Measurements from ENCODE around the gene ADIG.

The ADIG gene

DNA sequence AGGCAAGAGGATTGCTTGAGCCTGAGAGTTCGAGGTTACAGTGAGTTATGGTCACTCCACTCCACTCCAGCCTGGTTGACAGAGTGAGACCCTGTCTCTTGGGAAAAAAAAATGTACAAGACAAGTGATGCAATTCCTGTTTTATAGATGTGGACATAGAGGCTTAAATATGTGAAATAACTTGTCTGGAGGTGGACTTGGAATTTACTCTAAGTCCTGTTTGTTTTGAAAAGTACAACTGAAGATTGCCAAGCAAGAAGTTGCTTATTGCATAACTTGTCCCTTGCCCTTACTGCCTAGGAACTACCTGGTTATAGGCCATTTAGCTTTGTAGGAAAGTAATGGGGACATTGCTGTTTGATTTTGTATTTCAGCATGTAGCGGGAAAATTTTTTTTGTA lies 26.0 kb upstream of the ADIG start:
- no peaks in the 10 kb centered on the region for H3K9me3 ChIP-seq (ENCODE audit: control insufficient read depth, low read depth, low read length)
- peaks cover 53% of the 10 kb centered on the region for H3K36me3 ChIP-seq (ENCODE audit: control insufficient read depth, low read depth, low read length)
- no peak overlapping the region for H3K27ac ChIP-seq (ENCODE audit: low read length)
- no peak overlapping the region for H3K4me3 ChIP-seq (ENCODE audit: low read length)
- no peak overlapping the region for H3K9ac ChIP-seq (ENCODE audit: low read length)
- no peaks in the 10 kb centered on the region for H3K27me3 ChIP-seq (ENCODE audit: control insufficient read depth, insufficient read depth, low read length)
- H3K4me1 ChIP-seq (ENCODE audit: control insufficient read depth, low read depth, low read length): no peaks in the 10 kb centered on the region

DNA sequence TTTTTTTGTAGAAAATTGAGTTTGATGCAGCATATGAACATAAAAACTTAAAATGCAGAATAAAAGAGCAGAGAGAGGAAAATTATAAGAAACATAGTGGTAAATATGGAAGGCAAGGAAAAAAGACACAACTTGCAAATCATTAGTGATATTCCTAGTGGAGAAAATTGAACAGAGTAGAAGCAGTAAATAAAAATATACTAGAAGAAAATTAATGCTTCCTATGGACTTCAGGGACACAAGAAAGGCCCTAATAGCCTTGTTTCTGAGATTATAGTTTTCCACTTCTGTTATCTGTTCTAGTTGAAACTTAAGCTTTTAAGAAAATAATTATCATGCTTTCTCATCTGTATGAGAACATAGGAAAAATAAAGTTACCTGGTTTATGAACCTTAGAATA lies 25.6 kb upstream of the ADIG start:
- Histone ChIP-seq H3K9ac (ENCODE audit: low read length) (no peak overlapping the region), H3K4me3 (ENCODE audit: low read length) (no peak overlapping the region), H3K27ac (ENCODE audit: low read length) (no peak overlapping the region), H3K27me3 (ENCODE audit: control insufficient read depth, insufficient read depth, low read length) (no peaks in the 10 kb centered on the region), H3K36me3 (ENCODE audit: control insufficient read depth, low read depth, low read length) (peaks cover 53% of the 10 kb centered on the region), H3K9me3 (ENCODE audit: control insufficient read depth, low read depth, low read length) (no peaks in the 10 kb centered on the region), H3K4me1 (ENCODE audit: control insufficient read depth, low read depth, low read length) (no peaks in the 10 kb centered on the region)

DNA sequence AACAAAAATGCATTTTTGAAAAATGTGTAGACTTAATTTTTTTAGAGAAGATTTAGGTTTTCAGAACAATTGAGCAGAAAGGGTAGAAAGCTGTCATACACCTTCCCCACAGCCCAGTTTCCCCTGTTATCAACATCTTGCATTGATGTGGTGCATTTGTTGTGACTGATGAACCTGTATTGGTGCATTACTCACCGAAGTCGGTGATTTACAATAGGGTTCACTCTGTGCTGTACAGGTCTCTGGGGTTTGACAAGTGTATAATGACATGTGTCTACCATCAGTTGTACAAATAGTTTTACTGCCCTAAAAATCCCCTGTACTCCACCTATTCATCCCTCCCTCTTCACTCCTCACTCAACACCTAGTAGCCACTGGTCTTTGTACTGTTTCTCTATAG lies 23.8 kb upstream of the ADIG start:
- H3K4me1 ChIP-seq (ENCODE audit: control insufficient read depth, low read depth, low read length): no peaks in the 10 kb centered on the region
- no peak overlapping the region for H3K4me3 ChIP-seq (ENCODE audit: low read length)
- H3K27me3 ChIP-seq (ENCODE audit: control insufficient read depth, insufficient read depth, low read length): no peaks in the 10 kb centered on the region
- H3K36me3 ChIP-seq (ENCODE audit: control insufficient read depth, low read depth, low read length): peaks cover 38% of the 10 kb centered on the region
- no peaks in the 10 kb centered on the region for H3K9me3 ChIP-seq (ENCODE audit: control insufficient read depth, low read depth, low read length)
- no peak overlapping the region for H3K27ac ChIP-seq (ENCODE audit: low read length)
- no peak overlapping the region for H3K9ac ChIP-seq (ENCODE audit: low read length)

DNA sequence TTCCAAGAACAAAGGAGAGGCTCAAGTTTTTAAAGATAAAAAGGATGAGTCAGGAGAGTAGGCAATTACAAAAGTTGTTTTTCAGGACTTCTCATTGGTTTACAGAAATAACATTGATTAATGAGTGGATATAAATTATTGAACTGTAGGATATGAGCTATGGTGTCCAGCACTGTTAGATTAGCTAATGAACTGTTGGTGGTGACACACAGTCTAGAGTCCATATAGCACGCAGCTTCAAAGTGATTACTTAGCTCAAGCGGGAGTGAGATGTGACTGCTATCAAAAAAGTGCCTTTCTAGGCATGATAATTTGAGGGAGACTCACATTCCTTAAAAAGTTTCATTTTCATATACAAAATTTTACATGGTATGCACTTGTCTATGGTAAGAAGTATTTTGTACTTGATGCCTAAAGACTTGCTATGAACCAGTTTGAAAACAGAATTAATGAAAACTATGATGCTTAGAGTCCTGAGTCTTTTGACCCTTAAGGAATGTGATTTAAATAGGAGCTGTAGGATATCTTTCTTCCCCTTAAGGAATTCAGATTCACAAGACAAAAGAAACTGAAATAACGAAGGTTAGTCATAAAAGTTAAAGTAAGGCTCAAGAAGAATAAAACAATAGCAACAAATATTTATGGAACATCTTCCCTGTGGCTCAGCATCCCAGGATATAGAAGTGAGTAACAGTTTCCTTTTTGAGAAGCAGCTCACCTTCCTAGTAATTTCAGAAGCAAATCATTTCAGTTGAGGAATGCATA lies 22.2 kb upstream of the ADIG start:
- no peak overlapping the region for H3K27ac ChIP-seq (ENCODE audit: low read length)
- no peaks in the 10 kb centered on the region for H3K27me3 ChIP-seq (ENCODE audit: control insufficient read depth, insufficient read depth, low read length)
- H3K36me3 ChIP-seq (ENCODE audit: control insufficient read depth, low read depth, low read length): peaks cover 32% of the 10 kb centered on the region
- H3K9ac ChIP-seq (ENCODE audit: low read length): no peak overlapping the region
- H3K4me1 ChIP-seq (ENCODE audit: control insufficient read depth, low read depth, low read length): no peaks in the 10 kb centered on the region
- H3K9me3 ChIP-seq (ENCODE audit: control insufficient read depth, low read depth, low read length): no peaks in the 10 kb centered on the region
- H3K4me3 ChIP-seq (ENCODE audit: low read length): no peak overlapping the region

DNA sequence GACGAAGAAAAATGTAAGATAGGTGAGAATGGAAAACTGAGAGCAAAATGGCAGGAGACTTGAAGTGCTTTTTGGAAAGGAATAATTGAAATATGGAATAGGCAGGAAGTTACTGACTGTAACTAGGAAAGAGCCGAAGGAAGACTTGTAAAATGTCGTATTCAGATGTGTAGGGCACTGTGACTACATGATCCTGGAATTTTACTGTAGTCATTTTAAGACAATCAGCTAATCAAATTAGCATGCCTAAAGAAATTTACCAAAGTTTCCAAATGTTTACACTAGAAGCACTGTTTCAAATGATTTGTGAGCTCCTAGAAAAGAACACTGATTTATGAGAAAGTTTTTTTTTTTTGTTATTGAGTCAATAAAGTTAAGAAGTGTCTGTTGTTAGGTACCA lies 21.2 kb upstream of the ADIG start:
- peaks cover 24% of the 10 kb centered on the region for H3K36me3 ChIP-seq (ENCODE audit: control insufficient read depth, low read depth, low read length)
- no peak overlapping the region for H3K4me3 ChIP-seq (ENCODE audit: low read length)
- no peak overlapping the region for H3K27ac ChIP-seq (ENCODE audit: low read length)
- no peaks in the 10 kb centered on the region for H3K9me3 ChIP-seq (ENCODE audit: control insufficient read depth, low read depth, low read length)
- no peak overlapping the region for H3K9ac ChIP-seq (ENCODE audit: low read length)
- no peaks in the 10 kb centered on the region for H3K27me3 ChIP-seq (ENCODE audit: control insufficient read depth, insufficient read depth, low read length)
- no peaks in the 10 kb centered on the region for H3K4me1 ChIP-seq (ENCODE audit: control insufficient read depth, low read depth, low read length)

DNA sequence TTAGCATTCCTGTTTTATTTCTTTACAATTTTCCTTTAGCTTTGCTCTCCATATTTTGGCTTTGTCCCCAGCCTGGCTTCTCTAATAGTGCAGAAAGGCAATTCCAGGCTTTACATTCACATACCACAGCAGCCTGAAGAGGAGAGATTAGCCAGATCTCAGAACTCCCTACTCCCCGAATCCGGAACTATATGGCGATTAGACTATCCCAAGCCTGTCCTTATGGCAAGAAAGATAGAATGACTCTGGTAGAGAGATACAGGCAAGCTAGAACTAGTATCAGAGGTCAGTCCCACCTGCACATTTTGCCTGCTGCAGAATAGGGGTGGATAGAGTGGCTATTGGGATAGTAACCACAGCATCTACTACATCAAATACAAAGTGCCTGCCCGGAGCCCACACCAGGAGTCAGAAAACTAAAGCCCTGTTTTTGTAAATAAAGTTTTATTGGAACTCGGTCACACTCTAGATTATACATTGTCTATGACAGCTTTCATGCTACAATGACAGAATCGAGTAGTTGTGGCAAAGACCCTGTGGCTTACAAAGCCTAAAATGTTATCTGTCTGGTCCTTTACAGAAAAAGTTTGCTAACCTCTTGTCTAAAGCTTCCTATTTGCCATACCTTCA lies 17.1 kb upstream of the ADIG start:
- Histone ChIP-seq H3K27ac (ENCODE audit: low read length) (no peak overlapping the region), H3K36me3 (ENCODE audit: control insufficient read depth, low read depth, low read length) (peaks cover 19% of the 10 kb centered on the region), H3K9me3 (ENCODE audit: control insufficient read depth, low read depth, low read length) (no peaks in the 10 kb centered on the region), H3K9ac (ENCODE audit: low read length) (no peak overlapping the region), H3K27me3 (ENCODE audit: control insufficient read depth, insufficient read depth, low read length) (no peaks in the 10 kb centered on the region), H3K4me3 (ENCODE audit: low read length) (no peak overlapping the region), H3K4me1 (ENCODE audit: control insufficient read depth, low read depth, low read length) (no peaks in the 10 kb centered on the region)

DNA sequence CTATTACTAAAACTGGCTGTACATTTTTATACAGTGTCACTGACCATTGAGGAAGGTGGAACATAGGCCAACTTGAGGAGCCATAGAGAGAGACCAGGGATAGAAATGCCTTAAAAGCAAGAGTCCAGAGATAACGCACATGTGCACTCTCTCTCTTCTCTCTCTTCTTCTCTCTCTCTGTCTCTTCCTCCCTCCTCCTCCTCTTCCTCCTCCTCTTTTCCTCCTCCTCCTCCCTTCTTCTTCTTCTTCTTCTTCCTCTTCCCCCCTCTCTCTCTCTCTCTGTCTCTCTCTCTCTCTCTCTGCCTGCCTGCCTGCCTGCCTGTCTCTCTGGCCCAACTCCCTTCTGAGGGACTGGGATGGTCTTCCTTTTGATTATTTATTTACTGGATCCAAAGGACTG lies 16.3 kb upstream of the ADIG start:
- peaks cover 24% of the 10 kb centered on the region for H3K36me3 ChIP-seq (ENCODE audit: control insufficient read depth, low read depth, low read length)
- no peaks in the 10 kb centered on the region for H3K4me1 ChIP-seq (ENCODE audit: control insufficient read depth, low read depth, low read length)
- no peaks in the 10 kb centered on the region for H3K27me3 ChIP-seq (ENCODE audit: control insufficient read depth, insufficient read depth, low read length)
- no peak overlapping the region for H3K27ac ChIP-seq (ENCODE audit: low read length)
- H3K4me3 ChIP-seq (ENCODE audit: low read length): no peak overlapping the region
- H3K9me3 ChIP-seq (ENCODE audit: control insufficient read depth, low read depth, low read length): no peaks in the 10 kb centered on the region
- no peak overlapping the region for H3K9ac ChIP-seq (ENCODE audit: low read length)

DNA sequence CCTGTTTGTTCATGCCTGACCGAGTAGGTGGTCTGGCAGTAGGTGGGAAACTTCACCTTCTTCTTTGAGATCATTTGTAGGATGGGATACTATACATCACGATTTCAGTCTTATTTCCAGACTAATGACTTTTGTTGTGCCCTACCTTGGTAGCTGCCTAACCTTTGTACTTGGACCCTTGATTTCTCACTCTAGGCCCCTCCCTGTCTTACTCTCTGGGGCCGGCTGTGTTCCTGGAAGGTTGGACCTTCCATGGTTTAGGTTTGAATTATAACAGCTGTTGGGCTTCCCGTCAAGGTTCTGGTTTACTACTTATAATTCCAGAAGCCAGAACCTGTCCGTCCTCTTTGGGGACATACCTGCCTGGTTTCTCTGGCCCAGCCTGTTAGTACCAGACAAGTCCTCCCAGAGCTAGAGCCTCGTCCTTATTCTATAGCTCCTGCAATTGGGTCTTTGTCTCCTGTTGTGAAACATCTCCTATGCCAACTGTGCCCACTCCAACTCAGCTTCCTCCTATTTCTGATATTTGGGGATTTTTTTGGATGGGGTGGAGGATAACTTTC lies 14.9 kb upstream of the ADIG start:
- peaks cover 36% of the 10 kb centered on the region for H3K36me3 ChIP-seq (ENCODE audit: control insufficient read depth, low read depth, low read length)
- no peak overlapping the region for H3K27ac ChIP-seq (ENCODE audit: low read length)
- H3K9ac ChIP-seq (ENCODE audit: low read length): no peak overlapping the region
- H3K4me3 ChIP-seq (ENCODE audit: low read length): no peak overlapping the region
- H3K9me3 ChIP-seq (ENCODE audit: control insufficient read depth, low read depth, low read length): no peaks in the 10 kb centered on the region
- H3K27me3 ChIP-seq (ENCODE audit: control insufficient read depth, insufficient read depth, low read length): no peaks in the 10 kb centered on the region
- H3K4me1 ChIP-seq (ENCODE audit: control insufficient read depth, low read depth, low read length): no peaks in the 10 kb centered on the region

DNA sequence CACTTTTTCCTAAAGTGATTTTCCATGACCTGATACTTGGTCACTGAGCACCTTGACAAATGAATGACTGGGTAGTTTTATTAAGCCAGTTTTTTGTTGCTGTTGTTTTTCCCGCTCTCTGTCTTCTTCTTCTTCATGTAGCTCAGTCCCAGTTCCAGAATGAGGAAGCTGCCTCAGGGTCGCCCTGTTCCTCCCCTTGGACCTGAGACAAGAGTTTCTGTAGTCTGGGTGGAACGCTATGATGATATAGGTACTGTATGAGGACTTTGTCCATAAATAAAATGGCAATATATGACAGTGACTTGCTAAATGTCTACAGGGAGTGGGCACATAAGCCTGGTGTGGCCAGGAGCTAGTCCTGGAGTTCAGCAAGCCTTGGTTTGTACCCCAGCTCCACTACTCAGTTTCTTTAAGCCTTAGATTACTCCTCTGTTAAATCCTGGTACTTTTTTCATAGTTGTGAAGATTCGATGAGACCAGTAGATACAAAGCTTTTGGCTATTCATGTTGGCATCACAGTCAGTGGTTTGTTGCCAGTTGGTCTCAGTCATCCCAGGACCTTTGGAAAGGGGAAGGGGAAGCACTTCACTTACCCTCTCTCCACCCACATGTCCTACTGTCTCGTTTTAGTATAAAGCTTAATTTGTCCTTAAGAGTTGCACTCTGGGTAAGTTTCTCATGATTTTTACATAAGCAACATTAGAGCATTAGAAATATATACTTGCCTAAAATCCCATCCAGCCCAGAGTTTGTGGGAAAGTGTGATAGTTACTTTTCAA lies 11.1 kb upstream of the ADIG start:
- no peak overlapping the region for H3K27ac ChIP-seq (ENCODE audit: low read length)
- no peaks in the 10 kb centered on the region for H3K27me3 ChIP-seq (ENCODE audit: control insufficient read depth, insufficient read depth, low read length)
- no peak overlapping the region for H3K9ac ChIP-seq (ENCODE audit: low read length)
- no peaks in the 10 kb centered on the region for H3K9me3 ChIP-seq (ENCODE audit: control insufficient read depth, low read depth, low read length)
- H3K36me3 ChIP-seq (ENCODE audit: control insufficient read depth, low read depth, low read length): peaks cover 41% of the 10 kb centered on the region
- H3K4me1 ChIP-seq (ENCODE audit: control insufficient read depth, low read depth, low read length): no peaks in the 10 kb centered on the region
- no peak overlapping the region for H3K4me3 ChIP-seq (ENCODE audit: low read length)

DNA sequence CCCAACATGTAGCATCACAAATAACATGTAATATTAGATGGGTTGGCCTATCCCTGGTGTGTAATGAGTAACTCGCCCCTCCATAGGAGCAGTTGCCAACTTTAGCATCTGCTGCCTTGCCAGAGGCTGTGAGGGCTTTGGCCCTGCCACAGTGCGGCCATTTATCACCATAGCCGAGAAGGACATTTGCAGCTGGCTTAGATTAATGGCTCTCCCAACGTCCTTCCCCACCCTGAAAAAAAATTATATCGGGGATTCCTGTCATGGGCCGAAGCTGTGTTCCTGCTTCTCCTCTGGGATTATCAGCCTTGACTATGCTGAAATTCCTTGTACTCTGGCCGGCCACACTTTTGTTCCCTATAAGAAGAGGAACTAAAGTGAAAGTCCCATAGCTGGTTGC lies 7.6 kb upstream of the ADIG start:
- Histone ChIP-seq H3K27me3 (ENCODE audit: control insufficient read depth, insufficient read depth, low read length) (no peaks in the 10 kb centered on the region), H3K9ac (ENCODE audit: low read length) (no peak overlapping the region), H3K27ac (ENCODE audit: low read length) (no peak overlapping the region), H3K4me3 (ENCODE audit: low read length) (no peak overlapping the region), H3K4me1 (ENCODE audit: control insufficient read depth, low read depth, low read length) (no peaks in the 10 kb centered on the region), H3K36me3 (ENCODE audit: control insufficient read depth, low read depth, low read length) (peaks cover 43% of the 10 kb centered on the region), H3K9me3 (ENCODE audit: control insufficient read depth, low read depth, low read length) (no peaks in the 10 kb centered on the region)

DNA sequence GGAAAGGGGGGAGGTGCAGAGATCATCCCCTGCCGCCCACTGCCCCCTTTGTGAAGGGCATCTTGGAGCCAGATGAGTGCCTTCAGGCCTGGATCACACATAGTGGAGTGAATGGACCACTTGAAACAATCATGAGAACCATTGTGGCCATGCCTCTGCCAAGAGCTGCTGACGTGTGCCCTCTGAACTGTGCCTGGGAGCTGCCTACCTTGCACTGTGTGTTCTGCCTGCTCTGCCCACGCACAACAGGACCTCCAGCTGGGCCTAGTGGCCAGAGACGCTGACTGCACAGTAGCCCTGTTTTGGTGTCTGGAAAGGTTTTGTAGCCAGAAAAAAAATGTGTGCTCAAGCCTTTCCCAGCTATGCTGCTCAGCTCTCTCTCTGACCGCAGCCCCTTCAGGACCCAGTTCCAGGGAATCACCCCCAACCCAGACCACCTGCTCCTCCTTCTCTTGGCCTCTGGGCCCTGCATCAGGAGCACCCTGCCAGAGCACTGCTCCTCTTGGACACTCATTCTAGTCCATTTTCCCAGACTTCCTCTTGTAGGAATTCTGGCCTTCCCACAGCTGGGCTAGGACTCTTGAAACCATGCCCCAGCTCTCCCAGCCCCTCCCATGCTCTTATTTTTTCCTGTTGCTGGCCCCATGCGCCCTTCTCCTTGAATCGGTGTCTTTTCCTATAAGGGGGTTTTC lies 1.6 kb upstream of the ADIG start:
- no peaks in the 10 kb centered on the region for H3K9me3 ChIP-seq (ENCODE audit: control insufficient read depth, low read depth, low read length)
- no peak overlapping the region for H3K4me3 ChIP-seq (ENCODE audit: low read length)
- no peaks in the 10 kb centered on the region for H3K4me1 ChIP-seq (ENCODE audit: control insufficient read depth, low read depth, low read length)
- no peak overlapping the region for H3K9ac ChIP-seq (ENCODE audit: low read length)
- H3K36me3 ChIP-seq (ENCODE audit: control insufficient read depth, low read depth, low read length): peaks cover 15% of the 10 kb centered on the region
- no peak overlapping the region for H3K27ac ChIP-seq (ENCODE audit: low read length)
- H3K27me3 ChIP-seq (ENCODE audit: control insufficient read depth, insufficient read depth, low read length): no peaks in the 10 kb centered on the region

All from iPS-18a (cell line).